ENCODE data around the gene C17orf107. TPM values are rescaled to one million over a fixed set of nuclear protein-coding genes. Genes with fewer than 3 reads are reported as not detected.

Gene C17orf107
- total RNA-seq, 1 donor from 2014 or later, result 5.1 TPM

DNA sequence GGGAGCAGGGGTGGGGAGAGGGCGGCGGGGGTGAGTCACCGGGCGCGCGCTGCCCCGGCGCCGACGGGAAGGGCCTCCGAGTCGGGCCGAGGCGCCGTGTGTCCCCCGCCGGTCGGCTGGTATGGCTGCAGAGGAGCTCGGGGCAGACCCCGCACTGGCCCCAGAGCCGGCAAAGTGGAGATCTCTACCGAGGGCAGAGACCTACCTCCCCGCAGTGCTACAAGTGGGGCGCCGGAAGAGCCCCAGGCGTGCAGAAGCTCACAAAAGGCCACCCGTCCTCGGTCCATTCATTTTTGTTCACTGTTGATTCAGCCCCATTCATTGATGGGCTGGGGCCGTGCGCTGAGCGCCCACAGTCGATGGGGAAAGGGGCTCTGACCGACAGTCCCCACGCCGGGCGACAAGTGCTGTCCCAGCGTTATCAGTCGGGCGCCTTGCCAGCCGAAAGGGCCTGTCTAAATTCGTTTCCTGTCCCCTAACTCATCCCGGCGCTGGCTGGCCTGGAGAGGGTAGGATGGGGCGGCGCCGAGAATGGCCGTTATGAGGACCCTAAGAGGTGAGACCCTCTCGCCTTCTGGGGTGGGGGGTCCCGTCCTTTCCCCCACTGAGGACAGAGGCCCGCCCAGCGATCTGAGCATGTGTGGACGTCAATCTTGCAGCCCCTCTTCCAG is 50.9 kb downstream of the C17orf107 start:
- DNase-seq, result peak; percentile 75

GRCh38 chr17:4950746-4951204 is 51.4 kb downstream of the C17orf107 start, which contains the start of gene ENO3:
Gene ENO3 (plus strand): TSS chr17:4951119. CDS start chr17:4951830, 711 bp downstream.
- peak; percentile 82 for DNase-seq

GRCh38 chr17:4951486-4951885 is 52.1 kb downstream of the C17orf107 start:
- peak; percentile 78 for DNase-seq

Other genes with a start within 250 kb of the C17orf107 start
- 43.6 TPM for gene PELP1, start 195.4 kb upstream of the C17orf107 start, total RNA-seq
- gene ARRB2, start 188.9 kb upstream of the C17orf107 start, total RNA-seq, result 14.6 TPM
- gene MED11, start 168.1 kb upstream of the C17orf107 start, total RNA-seq, result 14.9 TPM
- gene ZMYND15, start 159.7 kb upstream of the C17orf107 start, total RNA-seq, result not detected
- 4.8 TPM for gene CXCL16, start 159.6 kb upstream of the C17orf107 start, total RNA-seq
- gene TM4SF5, start 127.7 kb upstream of the C17orf107 start, total RNA-seq, result not detected
- gene VMO1, start 113.2 kb upstream of the C17orf107 start, total RNA-seq, result 13.1 TPM
- not detected for gene GLTPD2, start 110.6 kb upstream of the C17orf107 start, total RNA-seq
- gene PSMB6, start 103.4 kb upstream of the C17orf107 start, total RNA-seq, result 79.1 TPM
- 16.1 TPM for gene PLD2, start 92.4 kb upstream of the C17orf107 start, total RNA-seq
- 51.4 TPM for gene MINK1, start 66.2 kb upstream of the C17orf107 start, total RNA-seq
- gene CHRNE, start 3.6 kb downstream of the C17orf107 start, total RNA-seq, result 3.8 TPM
- gene GP1BA, start 32.7 kb downstream of the C17orf107 start, total RNA-seq, result not detected
- 94.6 TPM for gene SLC25A11, start 40.5 kb downstream of the C17orf107 start, total RNA-seq
- 20.3 TPM for gene RNF167, start 40.7 kb downstream of the C17orf107 start, total RNA-seq
- gene PFN1, start 49.0 kb downstream of the C17orf107 start, total RNA-seq, result 168 TPM
- 4,089 TPM for gene ENO3, start 51.6 kb downstream of the C17orf107 start, total RNA-seq
- 68.2 TPM for gene SPAG7, start 68.3 kb downstream of the C17orf107 start, total RNA-seq
- gene CAMTA2, start 88.1 kb downstream of the C17orf107 start, total RNA-seq, result 8.0 TPM
- gene INCA1, start 98.0 kb downstream of the C17orf107 start, total RNA-seq, result 0.62 TPM
- 97.3 TPM for gene KIF1C, start 98.4 kb downstream of the C17orf107 start, total RNA-seq
- not detected for gene SLC52A1, start 135.9 kb downstream of the C17orf107 start, total RNA-seq
- gene ZFP3, start 178.9 kb downstream of the C17orf107 start, total RNA-seq, result 9.5 TPM
- 8.4 TPM for gene ZNF232, start 212.3 kb downstream of the C17orf107 start, total RNA-seq
- 0.92 TPM for gene USP6, start 216.5 kb downstream of the C17orf107 start, total RNA-seq

All from tongue (tissue), 2 donors.